ENCODE data around the gene ANO1.

Gene ANO1

DNA sequence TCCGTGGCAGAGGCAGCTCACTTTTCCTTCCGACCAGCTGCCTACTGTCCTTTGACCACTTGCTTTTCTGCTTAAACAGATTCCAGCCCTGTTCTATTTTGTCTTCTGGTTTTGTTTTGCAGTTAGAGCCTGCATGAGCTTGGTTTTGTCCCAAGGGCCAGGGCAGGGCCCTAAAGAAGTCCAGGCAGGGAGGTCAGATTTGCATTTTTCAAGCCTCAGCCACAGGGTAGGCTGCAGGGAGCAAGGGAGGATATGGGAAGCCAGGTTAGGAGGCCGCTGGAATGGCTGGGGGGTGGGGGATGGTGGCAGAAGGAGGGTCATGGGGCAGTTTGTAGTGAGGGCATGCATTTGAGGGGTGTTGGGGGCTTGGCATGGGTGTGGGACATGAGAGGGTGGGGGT lies 148.1 kb downstream of the ANO1 start:
- no peak for DNase-seq

DNA sequence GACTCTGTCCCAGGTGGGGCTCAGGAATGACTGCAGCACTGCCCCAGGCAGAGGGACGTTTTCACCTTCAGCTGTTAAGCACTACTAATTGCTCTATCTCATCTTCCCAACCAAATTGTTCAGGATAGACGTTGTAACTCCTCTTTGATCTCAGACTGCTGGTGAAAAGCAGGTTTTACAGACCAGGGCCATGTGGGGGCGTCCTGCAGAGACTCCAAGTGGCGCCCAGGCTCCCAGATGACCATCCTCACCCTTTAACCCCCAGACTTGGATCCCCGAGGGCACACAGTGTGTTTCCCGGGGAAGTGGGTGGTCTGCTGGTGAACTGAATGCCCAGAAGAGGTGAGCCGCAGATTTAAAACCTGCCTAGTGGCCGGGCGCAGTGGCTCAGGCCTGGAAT lies 148.8 kb downstream of the ANO1 start:
- DNase-seq, result no peak

DNA sequence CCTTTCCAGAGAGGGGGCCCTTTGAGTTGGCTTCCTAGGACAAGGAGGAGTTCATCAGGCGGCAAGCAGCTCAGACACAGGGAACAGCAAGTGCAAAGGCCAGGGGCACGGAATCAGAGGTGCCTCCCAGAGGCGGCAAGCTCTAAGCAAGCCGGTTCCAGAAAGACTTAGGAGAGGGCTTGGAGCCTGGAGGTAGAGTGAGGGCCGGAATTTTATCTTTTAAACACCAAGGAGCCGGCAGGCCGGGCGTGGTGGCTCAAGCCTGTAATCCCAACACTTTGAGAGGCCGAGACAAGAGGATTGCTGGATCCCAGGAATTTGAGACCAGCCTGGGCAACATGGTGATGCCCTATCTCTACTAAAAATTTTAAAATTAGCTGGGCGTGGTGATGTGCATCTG lies 151.6 kb downstream of the ANO1 start:
- no peak for DNase-seq

DNA sequence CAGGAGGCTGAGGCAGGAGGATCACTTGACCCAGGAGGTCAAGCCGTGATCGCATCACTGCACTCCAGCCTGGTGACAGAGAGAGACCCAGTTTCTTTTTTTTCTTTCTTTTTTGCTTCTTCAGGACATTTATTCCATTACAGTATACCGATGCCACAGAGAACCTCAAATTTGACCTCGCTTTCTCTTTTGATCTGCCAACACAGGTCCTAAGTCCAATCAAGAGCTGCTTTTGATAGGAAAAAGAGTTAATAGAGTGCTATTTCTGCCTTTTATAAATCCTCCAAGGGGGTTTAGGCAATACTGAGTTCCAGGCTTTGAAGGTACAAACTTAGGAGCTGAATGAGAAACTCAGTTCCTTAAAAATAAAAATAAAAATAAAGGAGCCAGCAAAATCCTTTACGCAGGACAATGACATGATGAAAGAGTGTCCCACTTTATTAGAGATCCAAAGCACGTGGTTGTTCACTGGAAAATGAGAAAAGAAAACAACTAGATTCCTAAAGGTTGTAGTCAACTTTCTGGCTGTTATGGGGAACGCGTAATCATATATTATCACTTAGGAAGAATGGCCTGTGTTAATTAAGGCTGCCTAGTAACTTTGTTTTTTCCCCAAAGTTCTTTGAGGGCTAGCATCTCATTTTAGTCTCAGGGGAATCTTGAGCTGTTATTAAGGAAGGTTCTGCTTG lies 152.2 kb downstream of the ANO1 start:
- DNase-seq, result no peak

DNA sequence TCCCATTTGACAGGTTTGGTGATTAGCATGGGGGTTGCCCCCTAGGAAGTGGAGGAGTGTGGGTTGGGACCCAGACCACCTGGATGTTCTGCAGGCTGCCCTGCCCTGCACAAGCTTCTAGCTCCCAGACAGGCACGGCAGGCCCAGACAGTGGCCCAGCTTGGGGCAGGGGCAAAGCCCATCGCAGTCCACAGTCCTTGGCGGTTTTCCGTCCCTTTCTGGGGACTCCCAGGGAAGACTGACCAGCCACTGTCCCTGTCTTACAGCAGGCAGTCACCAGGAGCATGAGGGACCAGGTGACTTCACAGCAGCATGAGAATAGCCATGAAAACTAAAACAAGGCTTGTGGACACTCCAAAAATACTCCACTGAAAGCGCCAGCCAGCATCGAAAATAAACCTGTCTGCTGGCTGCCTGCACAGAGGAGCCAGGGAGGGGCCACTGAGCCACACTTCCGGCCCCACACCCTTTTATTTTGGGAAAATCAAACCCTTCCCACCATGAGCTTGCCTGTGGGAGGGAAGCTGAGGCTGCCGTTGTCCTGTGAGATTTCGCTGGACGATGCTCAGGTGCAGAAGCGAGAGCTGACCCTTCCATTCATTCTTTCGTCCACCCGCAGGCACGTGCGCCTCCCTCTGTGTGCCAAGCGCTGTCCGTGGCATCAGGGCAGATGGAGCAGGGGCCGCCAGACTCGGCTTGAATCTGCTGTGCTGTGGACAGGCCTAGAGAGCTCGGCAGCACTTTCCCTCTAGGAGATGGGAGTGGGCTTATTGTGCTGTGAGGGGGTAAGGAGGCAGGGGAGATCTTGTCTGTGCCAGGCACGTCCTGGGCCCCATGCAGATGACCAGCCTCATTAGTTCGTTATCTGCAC lies 153.0 kb downstream of the ANO1 start:
- DNase-seq, result no peak

DNA sequence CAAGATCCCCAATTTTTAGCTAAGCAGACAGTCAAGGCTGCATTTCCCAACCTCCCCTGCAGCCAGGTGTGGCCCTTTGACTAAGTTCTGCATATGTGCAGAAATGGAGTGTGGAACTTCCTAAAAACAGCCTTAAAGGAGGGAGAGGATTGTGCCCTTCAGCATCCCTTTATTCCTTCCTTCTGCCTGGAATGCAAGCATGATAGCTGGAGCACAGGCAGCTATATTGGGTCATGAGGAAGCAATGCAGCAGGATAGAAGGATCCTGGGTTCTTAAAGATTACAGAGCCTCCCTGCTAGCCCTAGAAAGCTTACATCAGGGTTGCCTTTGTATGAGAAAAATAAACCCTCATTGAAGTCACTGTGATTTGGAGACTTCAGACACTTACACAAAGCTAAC lies 154.9 kb downstream of the ANO1 start:
- DNase-seq, result no peak

DNA sequence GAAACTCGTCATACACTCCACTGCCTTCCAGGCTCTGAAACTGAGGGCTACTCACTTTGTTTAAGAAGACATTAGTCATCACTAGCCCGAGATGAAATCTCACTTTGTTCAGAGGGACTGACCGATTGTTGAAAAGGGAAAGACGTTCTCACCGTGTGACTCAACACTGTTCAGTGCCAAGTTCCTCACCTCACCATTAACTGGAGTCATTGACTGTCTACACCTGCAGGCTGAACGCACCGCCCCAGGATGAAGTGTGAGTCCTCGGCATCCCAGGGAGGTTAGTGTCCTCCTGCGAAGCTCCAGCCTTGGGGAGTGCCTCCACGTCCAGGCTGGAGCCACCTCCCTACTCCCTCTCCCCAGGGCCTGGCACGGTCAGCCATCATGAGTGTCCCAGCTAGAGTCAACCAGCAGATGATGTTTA lies 155.4 kb downstream of the ANO1 start:
- DNase-seq, result no peak

DNA sequence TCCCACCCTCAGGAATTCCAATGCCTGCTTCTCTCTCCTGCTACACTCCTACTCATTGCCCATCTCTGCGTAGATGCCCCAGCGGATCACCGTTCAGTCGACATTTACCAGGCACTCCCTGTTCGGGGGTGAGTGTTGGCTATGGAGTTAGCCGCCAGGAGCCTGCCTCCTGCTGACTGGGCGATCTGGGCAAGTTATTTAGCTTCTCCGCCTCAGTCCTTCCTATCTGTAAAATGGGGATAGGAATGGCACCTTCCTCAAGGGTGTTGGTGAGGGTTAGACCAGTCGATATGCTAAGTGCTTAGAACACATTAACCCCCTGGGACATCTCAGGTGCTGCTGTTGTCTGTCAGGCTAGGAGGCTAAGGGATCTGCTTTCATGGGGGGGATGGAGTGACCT lies 155.8 kb downstream of the ANO1 start:
- DNase-seq, result no peak

All from activated effector memory CD4-positive, alpha-beta T cell treated with anti-CD3 and anti-CD28 coated beads, Interleukin-2, amount 50 U/mL, for 16 hours (primary cell).